Measurements from ENCODE around the gene GHRHR.

GHRHR gene

GRCh38 chr7:30963842-30964241 lies at the start of gene GHRHR:
Gene GHRHR, plus strand, starts transcription at chr7:30963953. Its CDS starts 116 bp downstream, at chr7:30964069.
- DNase-seq = no peak

- no peak for DNase-seq
Observed at GRCh38 chr7:30914596-30914995, 49.2 kb upstream of the GHRHR start.

GRCh38 chr7:30915005-30915601 lies 48.6 kb upstream of the GHRHR start:
- DNase-seq = no peak

- DNase-seq = no peak
Observed at GRCh38 chr7:30915751-30916150, 48.0 kb upstream of the GHRHR start.

GRCh38 chr7:30916255-30916654 lies 47.5 kb upstream of the GHRHR start:
- DNase-seq = no peak

- DNase-seq = no peak
Observed at GRCh38 chr7:30916767-30917166, 47.0 kb upstream of the GHRHR start.

- no peak for DNase-seq
Observed at GRCh38 chr7:30917216-30917893, 46.4 kb upstream of the GHRHR start.

GRCh38 chr7:30918676-30919075 lies 45.1 kb upstream of the GHRHR start:
- no peak for DNase-seq

GRCh38 chr7:30920021-30920583 lies 43.7 kb upstream of the GHRHR start:
- DNase-seq = no peak

GRCh38 chr7:30920584-30921539 lies 42.9 kb upstream of the GHRHR start:
- DNase-seq = no peak

- no peak for DNase-seq
Observed at GRCh38 chr7:30921540-30922401, 42.0 kb upstream of the GHRHR start.

- DNase-seq = no peak
Observed at GRCh38 chr7:30922596-30922995, 41.2 kb upstream of the GHRHR start.

- no peak for DNase-seq
Observed at GRCh38 chr7:30923009-30923773, 40.6 kb upstream of the GHRHR start.

- DNase-seq = no peak
Observed at GRCh38 chr7:30923774-30924413, 39.9 kb upstream of the GHRHR start.

GRCh38 chr7:30924624-30925023 lies 39.1 kb upstream of the GHRHR start:
- no peak for DNase-seq

- no peak for DNase-seq
Observed at GRCh38 chr7:30925117-30925516, 38.6 kb upstream of the GHRHR start.

- DNase-seq = no peak
Observed at GRCh38 chr7:30925913-30926312, 37.8 kb upstream of the GHRHR start.

- DNase-seq = no peak
Observed at GRCh38 chr7:30926313-30926712, 37.4 kb upstream of the GHRHR start.

- no peak for DNase-seq
Observed at GRCh38 chr7:30927040-30927439, 36.7 kb upstream of the GHRHR start.

- DNase-seq = no peak
Observed at GRCh38 chr7:30927559-30927958, 36.2 kb upstream of the GHRHR start.

GRCh38 chr7:30928254-30928872 lies 35.4 kb upstream of the GHRHR start:
- DNase-seq = no peak
